C4-2B (cell line): ENCODE measurements around the gene FAM76B.

Source experiments
- ZFX ChIP-seq: fragments of 450-650 bp; IDR thresholded peaks from 2 replicates; pipeline ENCODE4 v1.6.1; 2017
- TF ChIP-seq, protein P1 (sequence below): fragments of 450-650 bp; conservative IDR thresholded peaks from 2 replicates; pipeline ENCODE4 v1.5.1; 2017; ENCODE audit warnings: mild to moderate bottlenecking

DNA sequence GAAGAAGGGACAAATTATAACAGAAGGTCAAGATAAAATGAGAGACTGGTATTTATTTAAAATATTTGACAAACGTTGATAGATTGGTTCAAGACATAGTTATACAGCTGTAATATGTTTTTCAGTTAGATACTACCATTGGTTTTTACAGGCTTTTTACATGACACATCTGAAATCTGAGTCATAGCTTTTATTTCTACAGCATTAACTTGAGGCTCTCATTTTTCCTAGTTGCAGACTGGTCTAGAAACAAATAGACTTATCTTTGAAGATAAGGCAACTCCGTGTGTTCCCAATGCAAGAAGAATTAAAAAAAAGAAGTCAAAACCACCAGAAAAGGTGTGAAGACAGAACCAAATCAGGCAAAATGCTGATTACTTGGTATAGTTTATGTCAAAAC lies 32.1 kb upstream of the FAM76B start:
- TF ChIP-seq, protein P1, sequence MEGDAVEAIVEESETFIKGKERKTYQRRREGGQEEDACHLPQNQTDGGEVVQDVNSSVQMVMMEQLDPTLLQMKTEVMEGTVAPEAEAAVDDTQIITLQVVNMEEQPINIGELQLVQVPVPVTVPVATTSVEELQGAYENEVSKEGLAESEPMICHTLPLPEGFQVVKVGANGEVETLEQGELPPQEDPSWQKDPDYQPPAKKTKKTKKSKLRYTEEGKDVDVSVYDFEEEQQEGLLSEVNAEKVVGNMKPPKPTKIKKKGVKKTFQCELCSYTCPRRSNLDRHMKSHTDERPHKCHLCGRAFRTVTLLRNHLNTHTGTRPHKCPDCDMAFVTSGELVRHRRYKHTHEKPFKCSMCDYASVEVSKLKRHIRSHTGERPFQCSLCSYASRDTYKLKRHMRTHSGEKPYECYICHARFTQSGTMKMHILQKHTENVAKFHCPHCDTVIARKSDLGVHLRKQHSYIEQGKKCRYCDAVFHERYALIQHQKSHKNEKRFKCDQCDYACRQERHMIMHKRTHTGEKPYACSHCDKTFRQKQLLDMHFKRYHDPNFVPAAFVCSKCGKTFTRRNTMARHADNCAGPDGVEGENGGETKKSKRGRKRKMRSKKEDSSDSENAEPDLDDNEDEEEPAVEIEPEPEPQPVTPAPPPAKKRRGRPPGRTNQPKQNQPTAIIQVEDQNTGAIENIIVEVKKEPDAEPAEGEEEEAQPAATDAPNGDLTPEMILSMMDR = no peak
- TF ChIP-seq ZFX = no peak
